ENCODE measurements around the gene PIK3C2A. TPM values are rescaled to one million over a fixed set of nuclear protein-coding genes. Genes with fewer than 3 reads are reported as not detected.
A peak's percentile ranks its signal among the peaks of the same experiment; 100 is the strongest.

PIK3C2A gene
- total and polyA plus RNA-seq, 8 donors, result 6.6 to 114 (median 35.9) TPM

- no peak overlapping the region for H3K27ac ChIP-seq
- no peak for DNase-seq
- H3K36me3 ChIP-seq, result no peaks in the 10 kb centered on the region
- intact Hi-C loops (cut with DNase I; ENCODE audit: low total_unique reads), result no loop called here
- TF ChIP-seq CTCF (IDR thresholded peaks at IDR 0.05) (no peak), POLR2A (IDR thresholded peaks at IDR 0.05) (no peak), EP300 (IDR thresholded peaks at IDR 0.05) (no peak), POLR2AphosphoS5 (IDR thresholded peaks at IDR 0.05) (no peak)
- H3K4me3 ChIP-seq, result no peak overlapping the region
- H3K9me3 ChIP-seq, result no peaks in the 10 kb centered on the region
- peaks cover 0 to 8% (median 7%) of the 10 kb centered on the region in 4 donors for H3K4me1 ChIP-seq
- H3K27me3 ChIP-seq, result no peaks in the 10 kb centered on the region
Measured at GRCh38 chr11:17214338-17214737, 6.6 kb upstream of the PIK3C2A start.

GRCh38 chr11:17211286-17211685 is 3.5 kb upstream of the PIK3C2A start:
- no peaks in the 10 kb centered on the region for H3K36me3 ChIP-seq
- H3K27ac ChIP-seq, result no peak overlapping the region
- no peak for DNase-seq
- peaks cover 12 to 28% (median 25%) of the 10 kb centered on the region in 4 donors for H3K4me1 ChIP-seq
- H3K9me3 ChIP-seq, result no peaks in the 10 kb centered on the region
- no peaks in the 10 kb centered on the region for H3K27me3 ChIP-seq
- 58 to 85% (median 73%) methylated on average over 1 of the region's 1 CpG for WGBS, 5 donors
- TF ChIP-seq POLR2AphosphoS5 (IDR thresholded peaks at IDR 0.05), result no peak
- no peak for TF ChIP-seq EP300 (IDR thresholded peaks at IDR 0.05)
- no peak for TF ChIP-seq CTCF (IDR thresholded peaks at IDR 0.05)
- intact Hi-C loops (cut with DNase I; ENCODE audit: low total_unique reads), result no loop called here
- no peak overlapping the region for H3K4me3 ChIP-seq

- peak overlapping the region in 4 of 5 donors; percentile 93 to 99 (median 97) for H3K27ac ChIP-seq
- intact Hi-C loops (cut with DNase I; ENCODE audit: low total_unique reads), result no loop called here
- no peaks in the 10 kb centered on the region for H3K36me3 ChIP-seq
- 77 to 100% (median 91%) methylated on average over 1 of the region's 1 CpG for WGBS, 5 donors
- peak in 1 of 2 donors; percentile 12 for DNase-seq
- TF ChIP-seq POLR2AphosphoS5 (IDR thresholded peaks at IDR 0.05) (no peak), EP300 (IDR thresholded peaks at IDR 0.05) (no peak), POLR2A (IDR thresholded peaks at IDR 0.05) (no peak), CTCF (IDR thresholded peaks at IDR 0.05) (no peak)
- no peaks in the 10 kb centered on the region for H3K27me3 ChIP-seq
- no peak overlapping the region for H3K4me3 ChIP-seq
- H3K9me3 ChIP-seq, result no peaks in the 10 kb centered on the region
- H3K4me1 ChIP-seq, result peaks cover 12 to 40% (median 31%) of the 10 kb centered on the region in 4 donors
Measured at GRCh38 chr11:17209939-17210245, 2.1 kb upstream of the PIK3C2A start.

GRCh38 chr11:17208257-17208999 is 642 bp upstream of the PIK3C2A start:
- intact Hi-C loops (cut with DNase I; ENCODE audit: low total_unique reads), result no loop called here

GRCh38 chr11:17206463-17206862 is 1.3 kb downstream of the PIK3C2A start:
- Histone ChIP-seq H3K27me3 (no peaks in the 10 kb centered on the region), H3K27ac (peak overlapping the region in 4 of 5 donors; percentile 93 to 99 (median 97)), H3K36me3 (peaks cover 0 to 12% (median 3%) of the 10 kb centered on the region in 4 donors), H3K4me1 (peaks cover 12 to 67% (median 44%) of the 10 kb centered on the region in 4 donors), H3K4me3 (peak overlapping the region; percentile 76 to 90 (median 82)), H3K9me3 (no peaks in the 10 kb centered on the region)
- DNase-seq, result peak in 1 of 2 donors; percentile 34
- intact Hi-C loops (cut with DNase I; ENCODE audit: low total_unique reads), result no loop called here
- WGBS, 5 donors, result 30 to 58% (median 41%) methylated on average over 2 of the region's 2 CpGs
- no peak for TF ChIP-seq POLR2AphosphoS5 (IDR thresholded peaks at IDR 0.05)
- TF ChIP-seq POLR2A (IDR thresholded peaks at IDR 0.05), result no peak
- no peak for TF ChIP-seq EP300 (IDR thresholded peaks at IDR 0.05)
- TF ChIP-seq CTCF (IDR thresholded peaks at IDR 0.05), result no peak

More at GRCh38 chr11:17208257-17208999, 642 bp upstream of the PIK3C2A start:
- 2 to 4% (median 3%) methylated on average over 24 to 26 of the region's 26 CpGs for WGBS, 5 donors
- Histone ChIP-seq H3K4me1 (peaks cover 12 to 55% (median 36%) of the 10 kb centered on the region in 4 donors), H3K4me3 (peak overlapping the region; percentile 76 to 90 (median 82)), H3K9me3 (no peaks in the 10 kb centered on the region), H3K27ac (peak overlapping the region; percentile 92 to 99 (median 95)), H3K36me3 (peaks cover 0 to 6% (median 3%) of the 10 kb centered on the region in 4 donors), H3K27me3 (no peaks in the 10 kb centered on the region)
- TF ChIP-seq EP300 (IDR thresholded peaks at IDR 0.05), result no peak
- peak in 2 of 3 donors; percentile 3 to 14 for TF ChIP-seq POLR2AphosphoS5 (IDR thresholded peaks at IDR 0.05)
- peak; percentile 65 to 94 for DNase-seq
